NCI-H146 (cell line): Measurements from ENCODE around the gene PCDHGA10.
"Not testable (repeated sequence)": the region's sequence is repeated elsewhere in the genome, so short reads cannot be mapped to it uniquely, and the experiment has no call there.

Experiments
- DNase-seq: peaks from one replicate; lab custom pipeline; 2025; lab: John Stamatoyannopoulos, UW

The PCDHGA10 gene

DNA sequence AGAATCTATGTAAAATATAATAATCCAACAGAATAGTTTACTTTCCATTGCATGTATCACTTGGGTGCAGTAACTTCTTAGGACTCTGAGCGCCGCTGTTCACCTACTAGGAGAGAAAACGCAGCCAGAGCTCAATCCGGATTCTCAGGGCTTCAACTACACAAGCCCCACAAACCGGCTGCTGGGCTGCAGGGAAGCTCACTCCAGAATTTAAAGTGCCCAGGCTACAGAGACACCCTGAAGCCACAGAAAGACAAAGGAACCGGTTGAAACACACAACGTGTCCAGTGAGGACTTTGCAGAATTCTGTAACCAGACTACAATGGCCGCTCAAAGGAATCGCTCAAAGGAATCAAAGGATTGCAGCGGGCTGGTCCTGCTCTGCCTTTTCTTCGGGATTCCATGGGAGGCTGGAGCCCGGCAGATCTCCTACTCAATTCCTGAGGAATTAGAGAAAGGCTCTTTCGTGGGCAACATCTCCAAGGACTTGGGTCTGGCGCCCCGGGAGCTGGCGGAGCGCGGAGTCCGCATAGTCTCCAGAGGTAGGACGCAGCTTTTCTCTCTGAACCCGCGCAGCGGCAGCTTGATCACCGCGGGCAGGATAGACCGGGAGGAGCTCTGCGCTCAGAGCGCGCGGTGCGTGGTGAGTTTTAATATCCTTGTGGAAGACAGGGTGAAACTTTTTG, at the start of gene PCDHGA10:
TSS of gene PCDHGA10 (plus strand) at position 134 of the 686 bp plus-strand sequence. CDS start at position 323, 189 bp downstream.
- DNase-seq = no peak

DNA sequence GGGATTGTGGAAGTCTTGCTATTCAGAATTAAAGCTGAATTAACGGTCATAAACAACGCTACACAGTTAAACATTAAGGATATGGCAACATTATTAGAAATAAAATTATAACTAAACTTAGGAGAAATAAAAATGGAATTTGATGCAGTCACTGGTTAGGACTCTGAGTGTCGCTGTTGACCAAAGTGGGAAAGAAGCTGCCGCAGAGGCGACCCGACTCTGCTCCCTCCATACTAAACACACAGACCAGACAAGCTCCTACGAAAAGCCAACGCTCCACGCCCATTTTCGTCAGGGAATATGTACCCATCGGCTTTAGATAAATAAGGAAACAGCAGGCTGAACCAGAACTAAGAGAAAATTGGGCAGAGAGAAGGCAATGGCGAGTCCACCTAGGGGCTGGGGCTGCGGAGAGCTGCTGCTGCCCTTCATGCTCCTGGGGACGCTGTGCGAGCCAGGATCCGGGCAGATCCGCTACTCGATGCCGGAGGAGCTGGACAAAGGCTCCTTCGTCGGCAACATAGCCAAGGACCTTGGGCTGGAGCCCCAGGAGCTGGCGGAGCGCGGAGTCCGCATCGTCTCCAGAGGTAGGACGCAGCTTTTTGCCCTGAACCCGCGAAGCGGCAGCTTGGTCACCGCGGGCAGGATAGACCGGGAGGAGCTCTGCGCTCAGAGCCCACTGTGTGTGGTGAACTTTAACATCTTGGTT, 48.7 kb upstream of the PCDHGA10 start, which contains the start of gene PCDHGA5:
TSS of gene PCDHGA5 (plus strand) at position 211 of the 709 bp plus-strand sequence. CDS start at position 380, 169 bp downstream.
- DNase-seq = no peak

DNA sequence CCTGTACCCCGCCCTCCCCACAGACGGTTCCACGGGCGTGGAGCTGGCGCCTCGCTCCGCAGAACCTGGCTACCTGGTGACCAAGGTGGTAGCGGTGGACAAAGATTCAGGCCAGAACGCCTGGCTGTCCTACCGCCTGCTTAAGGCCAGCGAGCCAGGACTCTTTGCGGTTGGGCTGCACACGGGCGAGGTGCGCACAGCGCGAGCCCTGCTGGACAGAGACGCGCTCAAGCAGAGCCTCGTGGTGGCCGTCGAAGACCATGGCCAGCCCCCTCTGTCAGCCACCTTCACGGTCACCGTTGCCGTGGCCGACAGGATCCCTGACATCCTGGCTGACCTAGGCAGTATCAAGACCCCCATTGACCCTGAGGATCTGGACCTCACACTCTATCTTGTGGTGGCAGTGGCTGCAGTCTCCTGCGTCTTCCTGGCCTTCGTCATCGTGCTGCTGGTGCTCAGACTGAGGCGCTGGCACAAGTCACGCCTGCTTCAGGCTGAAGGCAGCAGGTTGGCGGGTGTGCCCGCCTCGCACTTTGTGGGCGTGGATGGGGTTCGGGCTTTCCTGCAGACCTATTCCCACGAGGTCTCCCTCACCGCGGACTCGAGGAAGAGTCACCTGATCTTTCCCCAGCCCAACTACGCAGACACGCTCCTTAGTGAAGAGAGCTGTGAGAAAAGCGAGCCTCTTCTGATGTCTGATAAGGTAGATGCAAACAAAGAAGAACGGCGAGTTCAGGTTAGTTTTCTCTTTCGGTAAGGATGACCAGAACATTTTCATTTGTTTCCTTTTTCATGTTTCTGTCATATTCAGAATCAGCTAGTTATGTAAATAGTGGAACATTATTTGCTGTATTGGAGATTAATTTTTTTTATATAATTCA, 46.5 kb upstream of the PCDHGA10 start:
- DNase-seq = no peak

DNA sequence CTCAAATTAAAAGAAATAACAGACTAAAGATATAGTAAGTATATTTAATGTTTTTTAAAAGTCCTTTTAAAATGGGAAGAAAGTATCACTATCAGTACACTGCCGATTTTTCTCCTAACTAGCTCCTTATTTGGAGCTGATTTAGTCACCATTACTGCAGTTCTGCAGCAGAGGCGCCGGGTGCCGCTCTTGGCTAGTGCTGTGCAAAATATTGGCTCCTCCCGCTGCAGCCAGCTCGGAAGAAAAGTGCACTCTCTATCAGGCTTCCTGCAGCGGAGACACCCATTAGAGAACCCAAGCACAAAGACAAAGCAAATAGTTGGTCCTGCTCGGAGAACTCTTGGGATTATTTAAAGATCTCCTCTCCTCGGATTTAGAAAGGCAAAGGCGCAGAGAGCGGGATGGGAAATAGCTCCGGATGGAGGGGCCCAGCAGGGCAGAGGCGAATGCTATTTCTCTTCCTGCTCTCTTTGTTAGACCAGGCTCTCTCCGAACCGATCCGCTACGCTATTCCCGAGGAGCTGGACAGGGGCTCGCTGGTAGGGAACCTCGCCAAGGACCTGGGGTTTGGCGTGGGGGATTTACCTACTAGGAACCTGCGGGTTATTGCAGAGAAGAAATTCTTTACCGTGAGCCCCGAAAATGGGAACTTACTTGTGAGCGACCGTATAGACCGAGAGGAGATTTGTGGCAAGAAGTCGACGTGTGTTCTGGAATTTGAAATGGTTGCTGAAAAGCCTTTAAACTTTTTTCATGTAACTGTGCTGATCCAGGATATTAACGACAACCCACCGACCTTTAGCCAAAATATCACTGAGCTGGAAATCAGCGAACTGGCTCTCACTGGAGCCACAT, 42.6 kb upstream of the PCDHGA10 start, which contains the start of gene PCDHGB3:
TSS of gene PCDHGB3 (plus strand) at position 249 of the 855 bp plus-strand sequence. CDS start at position 402, 153 bp downstream.
- no peak for DNase-seq

DNA sequence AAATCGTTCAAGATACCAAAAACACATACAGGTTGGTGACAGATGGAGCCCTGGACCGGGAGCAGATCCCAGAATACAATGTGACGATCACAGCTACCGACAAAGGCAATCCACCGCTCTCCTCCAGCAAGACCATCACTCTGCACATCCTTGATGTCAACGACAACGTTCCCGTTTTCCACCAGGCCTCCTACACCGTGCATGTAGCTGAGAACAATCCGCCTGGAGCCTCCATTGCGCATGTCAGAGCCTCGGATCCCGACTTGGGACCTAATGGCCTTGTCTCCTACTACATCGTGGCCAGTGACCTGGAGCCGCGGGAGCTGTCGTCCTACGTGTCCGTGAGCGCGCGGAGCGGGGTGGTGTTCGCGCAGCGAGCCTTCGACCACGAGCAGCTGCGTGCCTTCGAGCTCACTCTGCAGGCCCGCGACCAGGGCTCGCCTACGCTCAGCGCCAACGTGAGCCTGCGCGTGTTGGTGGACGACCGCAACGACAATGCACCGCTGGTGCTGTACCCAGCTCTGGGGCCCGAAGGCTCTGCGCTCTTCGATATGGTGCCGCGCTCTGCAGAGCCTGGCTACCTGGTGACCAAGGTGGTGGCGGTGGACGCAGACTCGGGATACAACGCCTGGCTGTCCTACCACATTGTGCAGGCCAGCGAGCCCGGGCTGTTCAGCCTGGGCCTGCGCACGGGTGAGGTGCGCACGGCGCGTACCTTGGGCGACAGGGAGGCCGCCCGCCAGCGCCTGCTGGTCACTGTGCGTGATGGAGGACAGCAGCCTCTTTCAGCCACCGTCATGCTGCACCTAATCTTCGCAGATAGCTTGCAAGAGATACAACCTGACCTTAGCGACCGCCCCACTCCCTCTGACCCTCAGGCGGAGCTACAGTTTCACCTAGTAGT, 41.0 kb upstream of the PCDHGA10 start:
- DNase-seq = no peak

DNA sequence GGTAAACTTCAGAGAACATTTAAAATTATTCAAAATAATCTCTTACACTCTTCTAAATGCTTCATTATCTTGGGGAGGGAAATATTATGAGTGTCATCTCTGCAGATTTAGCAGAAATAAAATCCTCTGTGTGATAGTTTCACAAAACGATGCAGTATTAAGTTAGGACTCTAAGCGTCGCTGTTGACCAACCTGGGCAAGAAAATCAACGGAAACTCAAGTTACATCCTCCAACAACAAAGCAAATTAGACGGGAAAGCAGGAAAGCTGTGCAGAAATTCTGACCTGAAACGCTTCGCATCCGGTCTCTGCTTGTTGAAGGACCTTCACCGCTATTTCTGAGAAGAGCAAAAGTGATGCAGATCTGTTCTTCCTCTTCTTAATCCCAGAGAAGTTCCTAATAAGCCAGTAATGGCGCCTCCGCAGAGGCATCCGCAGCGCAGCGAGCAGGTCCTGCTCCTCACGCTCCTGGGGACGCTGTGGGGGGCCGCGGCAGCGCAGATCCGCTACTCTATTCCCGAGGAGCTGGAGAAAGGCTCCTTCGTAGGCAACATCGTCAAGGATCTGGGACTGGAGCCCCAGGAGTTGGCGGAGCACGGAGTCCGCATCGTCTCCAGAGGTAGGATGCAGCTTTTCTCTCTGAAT, 39.0 kb upstream of the PCDHGA10 start, which contains the start of gene PCDHGA6:
TSS of gene PCDHGA6 (plus strand) at position 219 of the 645 bp plus-strand sequence. CDS start at position 412, 193 bp downstream.
- no peak for DNase-seq

DNA sequence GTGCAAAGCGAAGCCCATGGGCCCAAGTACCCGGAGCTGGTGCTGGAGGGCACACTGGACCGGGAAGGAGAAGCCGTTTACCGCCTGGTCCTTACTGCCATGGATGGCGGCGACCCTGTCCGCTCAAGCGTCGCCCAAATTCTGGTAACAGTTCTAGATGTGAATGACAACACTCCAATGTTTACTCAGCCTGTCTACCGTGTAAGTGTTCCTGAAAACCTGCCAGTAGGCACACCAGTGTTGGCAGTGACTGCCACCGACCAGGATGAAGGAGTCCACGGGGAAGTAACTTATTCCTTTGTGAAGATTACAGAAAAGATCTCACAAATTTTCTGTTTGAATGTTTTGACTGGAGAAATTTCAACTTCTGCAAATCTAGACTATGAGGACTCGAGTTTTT, 38.2 kb upstream of the PCDHGA10 start:
- no peak for DNase-seq

DNA sequence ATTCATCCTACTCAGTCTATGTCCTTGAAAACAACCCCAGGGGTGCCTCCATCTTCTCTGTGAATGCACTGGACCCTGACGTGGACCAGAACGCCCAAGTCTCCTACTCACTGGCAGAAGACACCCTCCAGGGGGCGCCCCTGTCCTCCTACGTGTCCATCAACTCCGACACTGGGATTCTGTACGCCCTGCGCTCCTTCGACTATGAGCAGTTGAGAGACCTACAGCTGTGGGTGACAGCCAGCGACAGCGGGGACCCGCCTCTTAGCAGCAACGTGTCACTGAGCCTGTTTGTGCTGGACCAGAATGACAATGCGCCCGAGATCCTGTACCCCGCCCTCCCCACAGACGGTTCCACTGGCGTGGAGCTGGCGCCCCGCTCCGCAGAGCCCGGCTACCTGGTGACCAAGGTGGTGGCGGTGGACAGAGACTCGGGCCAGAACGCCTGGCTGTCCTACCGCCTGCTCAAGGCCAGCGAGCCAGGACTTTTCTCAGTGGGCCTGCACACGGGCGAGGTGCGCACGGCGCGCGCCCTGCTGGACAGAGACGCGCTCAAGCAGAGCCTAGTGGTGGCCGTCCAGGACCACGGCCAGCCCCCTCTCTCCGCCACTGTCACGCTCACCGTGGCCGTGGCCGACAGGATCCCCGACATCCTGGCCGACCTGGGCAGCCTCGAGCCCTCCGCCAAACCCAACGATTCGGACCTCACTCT, 37.2 kb upstream of the PCDHGA10 start:
- DNase-seq = not testable (repeated sequence)

DNA sequence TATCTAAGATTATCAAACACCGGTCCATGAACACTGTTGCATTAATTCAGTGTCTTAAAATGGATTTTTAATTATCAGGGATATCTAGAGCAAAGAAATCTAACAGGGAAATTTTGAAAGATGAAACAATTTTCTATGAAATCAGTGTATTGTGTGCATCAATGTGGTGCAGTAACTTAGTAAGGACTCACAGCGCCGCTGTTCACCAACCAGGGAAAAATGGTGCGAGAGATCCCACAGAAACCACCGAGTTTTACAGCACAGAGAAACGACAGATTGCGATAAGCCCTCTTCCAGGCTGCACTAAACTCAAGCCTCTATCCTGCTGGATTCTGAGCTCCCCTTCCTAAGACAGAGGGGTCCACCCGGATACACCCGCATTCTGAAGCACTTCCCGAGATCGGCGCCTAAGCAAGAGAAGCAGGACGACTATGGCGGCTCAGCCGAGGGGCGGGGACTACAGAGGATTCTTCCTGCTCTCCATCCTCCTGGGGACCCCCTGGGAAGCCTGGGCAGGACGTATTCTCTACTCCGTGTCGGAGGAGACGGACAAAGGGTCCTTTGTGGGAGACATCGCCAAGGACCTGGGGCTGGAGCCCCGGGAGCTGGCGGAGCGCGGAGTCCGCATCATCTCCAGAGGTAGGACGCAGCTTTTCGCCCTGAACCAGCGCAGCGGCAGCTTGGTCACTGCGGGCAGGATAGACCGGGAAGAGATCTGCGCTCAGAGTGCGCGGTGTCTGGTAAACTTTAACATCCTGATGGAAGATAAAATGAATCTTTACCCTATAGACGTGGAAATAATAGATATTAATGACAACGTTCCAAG, 30.1 kb upstream of the PCDHGA10 start, which contains the start of gene PCDHGA7:
TSS of gene PCDHGA7 (plus strand) at position 274 of the 826 bp plus-strand sequence. CDS start at position 432, 158 bp downstream.
- DNase-seq = no peak

DNA sequence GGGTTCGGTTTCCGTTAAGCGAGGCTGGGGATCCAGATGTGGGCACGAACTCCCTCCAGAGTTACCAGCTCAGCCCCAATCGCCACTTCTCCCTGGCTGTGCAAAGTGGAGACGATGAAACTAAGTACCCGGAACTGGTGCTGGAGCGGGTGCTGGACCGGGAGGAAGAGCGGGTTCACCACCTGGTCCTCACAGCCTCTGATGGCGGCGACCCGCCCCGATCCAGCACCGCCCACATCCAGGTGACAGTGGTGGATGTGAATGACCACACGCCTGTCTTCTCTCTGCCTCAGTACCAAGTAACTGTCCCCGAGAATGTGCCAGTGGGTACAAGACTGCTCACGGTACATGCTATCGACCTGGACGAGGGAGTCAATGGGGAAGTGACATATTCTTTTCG, 29.4 kb upstream of the PCDHGA10 start:
- DNase-seq = no peak

DNA sequence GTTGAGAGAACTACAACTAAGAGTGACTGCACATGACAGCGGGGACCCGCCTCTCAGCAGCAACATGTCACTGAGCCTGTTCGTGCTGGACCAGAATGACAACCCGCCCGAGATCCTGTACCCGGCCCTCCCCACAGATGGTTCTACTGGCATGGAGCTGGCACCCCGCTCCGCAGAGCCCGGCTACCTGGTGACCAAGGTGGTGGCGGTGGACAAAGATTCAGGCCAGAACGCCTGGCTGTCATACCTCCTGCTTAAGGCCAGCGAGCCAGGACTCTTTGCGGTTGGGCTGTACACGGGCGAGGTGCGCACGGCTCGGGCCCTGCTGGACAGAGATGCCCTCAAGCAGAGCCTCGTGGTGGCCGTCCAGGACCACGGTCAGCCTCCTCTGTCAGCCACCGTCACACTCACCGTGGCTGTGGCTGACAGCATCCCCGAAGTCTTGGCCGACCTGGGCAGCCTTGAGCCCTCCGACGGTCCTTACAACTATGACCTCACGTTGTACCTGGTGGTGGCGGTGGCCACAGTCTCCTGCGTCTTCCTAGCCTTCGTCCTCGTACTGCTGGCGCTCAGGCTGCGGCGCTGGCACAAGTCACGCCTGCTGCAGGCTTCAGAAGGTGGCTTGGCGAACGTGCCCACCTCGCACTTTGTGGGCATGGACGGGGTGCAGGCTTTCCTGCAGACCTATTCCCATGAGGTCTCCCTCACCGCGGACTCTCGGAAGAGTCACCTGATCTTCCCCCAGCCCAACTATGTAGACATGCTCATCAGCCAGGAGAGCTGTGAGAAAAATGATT, 28.1 kb upstream of the PCDHGA10 start:
- DNase-seq = no peak

DNA sequence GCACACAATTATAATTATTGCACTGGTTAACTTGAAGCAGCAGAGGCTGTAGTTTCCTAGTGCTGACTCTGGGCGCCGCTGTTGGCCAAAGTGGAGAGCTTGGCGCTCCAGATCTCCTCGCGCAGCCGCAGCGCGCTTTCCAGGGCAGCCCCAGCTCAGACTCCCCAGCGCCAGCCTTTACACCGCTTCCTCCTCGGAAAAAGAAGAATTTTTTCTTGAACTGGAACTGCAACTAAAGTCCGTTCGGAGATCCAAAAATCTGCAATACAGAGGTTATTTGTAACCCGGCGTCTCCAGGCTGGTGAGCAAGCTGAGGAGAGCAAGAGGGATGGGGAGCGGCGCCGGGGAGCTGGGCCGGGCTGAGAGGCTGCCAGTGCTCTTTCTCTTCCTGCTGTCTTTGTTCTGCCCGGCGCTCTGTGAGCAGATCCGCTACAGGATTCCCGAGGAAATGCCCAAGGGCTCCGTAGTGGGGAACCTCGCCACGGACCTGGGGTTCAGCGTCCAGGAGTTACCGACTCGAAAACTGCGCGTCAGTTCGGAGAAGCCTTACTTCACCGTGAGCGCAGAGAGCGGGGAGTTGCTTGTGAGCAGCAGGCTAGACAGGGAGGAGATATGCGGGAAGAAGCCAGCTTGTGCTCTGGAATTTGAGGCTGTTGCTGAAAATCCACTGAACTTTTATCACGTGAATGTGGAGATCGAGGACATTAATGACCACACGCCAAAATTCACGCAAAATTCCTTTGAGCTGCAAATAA, 25.1 kb upstream of the PCDHGA10 start, which contains the start of gene PCDHGB4:
TSS of gene PCDHGB4 (plus strand) at position 142 of the 755 bp plus-strand sequence. CDS start at position 329, 187 bp downstream.
- DNase-seq = not testable (repeated sequence)

DNA sequence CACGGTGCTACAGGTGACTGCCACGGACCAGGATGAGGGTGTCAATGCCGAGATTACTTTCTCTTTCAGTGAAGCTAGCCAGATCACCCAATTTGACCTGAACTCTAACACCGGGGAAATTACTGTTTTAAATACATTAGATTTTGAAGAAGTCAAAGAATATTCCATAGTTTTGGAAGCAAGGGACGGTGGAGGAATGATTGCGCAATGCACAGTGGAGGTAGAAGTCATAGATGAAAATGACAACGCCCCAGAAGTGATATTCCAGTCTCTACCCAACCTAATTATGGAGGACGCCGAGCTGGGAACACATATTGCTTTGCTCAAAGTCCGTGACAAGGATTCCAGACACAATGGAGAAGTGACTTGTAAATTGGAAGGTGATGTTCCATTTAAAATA, 24.1 kb upstream of the PCDHGA10 start:
- DNase-seq = no peak

DNA sequence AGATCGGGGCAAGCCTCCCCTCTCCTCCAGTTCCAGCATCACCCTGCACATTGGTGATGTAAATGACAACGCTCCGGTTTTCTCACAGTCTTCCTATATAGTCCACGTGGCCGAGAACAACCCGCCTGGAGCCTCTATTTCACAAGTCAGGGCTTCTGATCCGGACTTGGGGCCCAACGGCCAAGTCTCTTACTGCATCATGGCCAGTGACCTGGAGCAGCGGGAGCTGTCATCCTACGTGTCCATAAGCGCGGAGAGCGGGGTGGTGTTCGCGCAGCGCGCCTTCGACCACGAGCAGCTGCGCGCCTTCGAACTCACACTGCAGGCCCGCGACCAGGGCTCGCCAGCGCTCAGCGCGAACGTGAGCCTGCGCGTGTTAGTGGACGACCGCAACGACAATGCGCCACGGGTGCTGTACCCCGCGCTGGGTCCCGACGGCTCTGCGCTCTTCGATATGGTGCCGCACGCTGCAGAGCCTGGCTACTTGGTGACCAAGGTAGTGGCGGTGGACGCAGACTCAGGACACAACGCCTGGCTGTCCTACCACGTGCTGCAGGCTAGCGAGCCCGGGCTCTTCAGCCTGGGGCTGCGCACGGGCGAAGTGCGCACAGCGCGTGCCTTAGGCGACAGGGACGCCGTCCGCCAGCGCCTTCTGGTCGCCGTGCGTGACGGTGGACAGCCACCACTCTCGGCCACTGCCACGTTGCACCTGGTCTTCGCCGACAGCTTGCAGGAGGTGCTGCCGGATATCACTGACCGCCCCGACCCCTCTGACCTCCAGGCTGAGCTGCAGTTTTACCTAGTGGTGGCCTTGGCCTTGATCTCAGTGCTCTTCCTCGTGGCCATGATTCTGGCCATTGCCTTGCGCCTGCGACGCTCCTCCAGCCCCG, 23.4 kb upstream of the PCDHGA10 start:
- no peak for DNase-seq
